A204.1 (cell line): ENCODE measurements around the gene BEND2.
"Not testable (repeated sequence)": the region's sequence is repeated elsewhere in the genome, so short reads cannot be mapped to it uniquely, and the experiment has no call there.

ENCODE experiments used
- FAIRE-seq: peaks from 2 replicates; lab custom pipeline; 2012; peaks lifted over from hg19 to GRCh38; lab: Jason Lieb, UNC

BEND2 gene

DNA sequence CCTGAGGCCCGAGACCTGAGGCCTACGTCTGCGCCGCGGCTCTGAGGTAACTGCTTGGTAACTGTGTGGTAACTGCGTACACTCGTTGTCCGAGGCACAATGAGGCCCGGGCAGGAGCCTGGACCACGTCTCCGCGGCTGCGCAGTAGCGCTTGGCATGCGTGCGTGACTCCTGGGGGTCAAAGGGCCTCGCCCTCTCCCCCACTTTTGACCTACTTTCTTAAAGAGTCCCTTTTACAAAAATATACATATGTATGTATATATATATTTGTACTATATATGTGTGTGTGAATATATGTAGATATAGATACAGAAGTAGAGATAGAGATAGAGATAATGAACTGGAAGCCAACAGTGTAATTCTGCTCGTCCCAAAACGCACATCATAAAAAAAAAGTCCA, at the start of gene BEND2:
Gene BEND2, minus strand, starts transcription at position 101 of the 400 bp plus-strand sequence. CDS start 136 bp downstream, outside the sequence.
- FAIRE-seq = no peak

DNA sequence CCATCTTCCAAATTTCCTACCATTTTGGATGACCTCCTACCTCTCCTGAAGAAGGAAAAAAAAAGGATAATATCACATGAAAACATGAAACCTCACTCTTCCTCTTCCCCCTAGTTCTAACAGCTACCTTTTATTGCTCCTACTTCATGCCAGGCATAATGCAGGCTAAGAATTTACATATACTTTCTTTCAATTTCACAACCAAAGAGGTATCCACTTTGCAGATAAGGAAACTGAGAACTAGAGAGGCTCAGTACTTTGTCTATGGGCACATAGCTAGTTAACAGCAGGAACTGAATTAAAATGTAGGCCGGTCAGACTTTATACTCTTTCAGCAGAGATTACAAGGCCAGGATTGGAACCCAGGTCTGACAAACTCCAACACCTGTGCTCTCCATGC, 34.4 kb upstream of the BEND2 start:
- FAIRE-seq = no peak

GRCh38 chrX:18252644-18253359, 32.1 kb upstream of the BEND2 start:
- FAIRE-seq = no peak

DNA sequence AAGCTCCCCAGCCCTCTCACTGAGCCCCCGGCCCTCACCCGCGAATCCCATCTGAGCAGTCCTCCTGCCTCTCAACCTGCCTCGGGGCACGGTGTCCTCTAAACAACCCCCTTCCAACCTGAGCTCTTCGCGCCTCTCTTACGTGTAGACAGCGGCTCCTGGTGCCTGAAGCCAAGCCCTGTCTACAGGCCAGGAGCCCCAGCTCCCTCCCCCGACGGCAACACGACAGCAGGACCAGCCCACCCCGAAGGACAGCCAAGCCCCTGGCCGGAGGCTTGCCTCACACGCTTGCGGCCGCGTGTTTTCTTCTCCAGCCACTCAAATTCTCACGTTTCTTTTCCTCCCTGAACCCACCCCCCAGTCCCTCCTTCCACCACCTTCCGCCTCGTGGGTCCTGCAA, 9.0 kb upstream of the BEND2 start:
- not testable (repeated sequence) for FAIRE-seq

DNA sequence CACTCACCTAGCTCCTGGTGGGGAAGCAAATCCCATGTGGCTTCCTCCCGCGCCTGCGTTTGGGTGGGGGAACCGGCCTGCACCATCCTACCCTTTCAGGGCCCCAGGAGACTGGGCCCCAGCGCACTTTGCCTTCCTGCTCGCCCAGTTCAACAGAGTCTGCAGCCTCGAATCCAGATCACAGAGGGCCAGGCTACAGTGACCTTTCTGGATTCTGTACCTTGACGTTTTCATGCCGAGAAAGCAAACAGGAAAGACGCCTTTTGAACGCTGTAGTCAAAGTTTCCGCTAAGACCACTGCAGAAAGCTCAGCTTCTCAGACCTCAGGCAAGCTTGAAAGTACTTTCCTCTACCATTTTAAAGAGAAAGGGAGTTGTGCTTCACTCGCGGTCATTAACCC, 7.4 kb upstream of the BEND2 start:
- FAIRE-seq = no peak

- FAIRE-seq = no peak
Observed at GRCh38 chrX:18227458-18227857, 6.8 kb upstream of the BEND2 start.

DNA sequence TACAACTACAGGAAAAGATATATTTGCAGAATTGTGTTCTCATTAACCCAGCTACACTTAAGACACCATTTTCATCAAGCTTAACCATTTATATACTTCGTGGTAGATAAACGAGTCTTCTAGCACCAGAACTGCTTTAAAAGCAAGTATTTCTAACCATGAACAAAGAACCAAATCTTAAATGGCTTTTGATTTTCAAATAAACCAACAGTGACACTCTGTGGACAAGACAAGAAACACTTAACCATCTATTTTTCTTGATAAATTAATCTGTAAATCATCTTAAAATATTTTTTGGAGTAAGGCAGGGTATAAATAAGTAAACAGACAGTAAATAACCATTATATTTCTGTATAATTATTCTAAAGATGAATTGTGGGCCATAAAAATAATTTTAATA, 10.2 kb downstream of the BEND2 start:
- FAIRE-seq = peak; percentile 95

DNA sequence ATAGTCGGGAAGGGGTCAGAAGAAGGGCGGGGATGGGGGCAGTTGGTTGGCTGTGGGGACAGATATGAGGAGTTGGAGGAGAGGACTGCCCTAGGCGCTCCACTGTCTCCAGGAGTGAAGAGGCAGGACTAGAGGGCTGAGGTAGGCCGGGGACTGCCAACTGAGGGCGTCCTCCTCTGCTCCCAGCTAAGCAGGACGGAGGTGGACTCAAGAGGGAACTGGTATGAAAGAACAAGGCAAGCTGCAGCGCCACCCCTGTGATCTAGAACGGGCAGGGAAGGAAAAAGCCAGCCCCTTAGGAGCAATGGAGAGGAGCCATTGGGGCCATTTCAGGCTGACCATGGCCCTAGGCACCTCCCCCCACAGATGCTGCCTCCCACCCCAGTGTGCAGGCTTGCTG, 14.0 kb downstream of the BEND2 start:
- no peak for FAIRE-seq

GRCh38 chrX:18203631-18204030, 17.1 kb downstream of the BEND2 start:
- no peak for FAIRE-seq

DNA sequence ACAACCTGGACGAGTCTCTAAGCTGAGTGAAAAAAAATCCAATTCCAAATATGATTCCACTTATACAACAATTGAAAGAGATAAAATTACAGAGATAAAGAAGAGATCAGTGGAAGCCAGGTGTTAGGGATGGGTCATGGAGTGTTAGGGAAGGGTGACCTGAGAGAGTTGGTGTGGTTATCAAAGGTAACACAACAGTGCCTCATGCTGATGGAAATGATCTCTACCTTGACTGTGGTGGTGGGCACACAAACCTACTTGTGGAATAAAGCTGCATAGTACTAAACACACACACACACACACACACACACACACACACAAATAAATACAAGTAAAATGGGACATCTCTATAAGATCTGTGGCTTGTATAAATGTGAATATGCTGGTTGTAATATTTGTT, 26.0 kb downstream of the BEND2 start:
- FAIRE-seq = no peak

GRCh38 chrX:18179446-18179845, 41.2 kb downstream of the BEND2 start:
- no peak for FAIRE-seq

DNA sequence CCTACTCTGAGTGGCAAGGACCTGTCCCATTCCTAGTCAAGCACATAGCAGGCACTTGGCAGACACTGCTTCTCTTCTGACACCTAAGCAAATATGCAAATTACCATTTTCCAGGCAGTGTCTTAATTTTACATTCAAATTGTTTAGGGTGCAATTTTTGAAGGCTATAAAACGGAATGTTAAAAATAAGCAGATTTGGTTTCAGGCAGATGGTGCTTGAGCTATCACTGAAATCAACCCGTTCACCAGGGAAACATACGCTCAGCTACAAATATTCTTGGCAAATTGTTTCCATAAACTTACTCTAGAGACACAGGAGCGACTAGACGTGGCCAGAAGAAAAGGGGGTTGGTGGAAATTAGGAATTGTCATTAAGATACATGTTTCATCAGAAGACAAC, 45.7 kb downstream of the BEND2 start:
- no peak for FAIRE-seq

GRCh38 chrX:18174209-18174608, 46.5 kb downstream of the BEND2 start:
- FAIRE-seq = no peak

DNA sequence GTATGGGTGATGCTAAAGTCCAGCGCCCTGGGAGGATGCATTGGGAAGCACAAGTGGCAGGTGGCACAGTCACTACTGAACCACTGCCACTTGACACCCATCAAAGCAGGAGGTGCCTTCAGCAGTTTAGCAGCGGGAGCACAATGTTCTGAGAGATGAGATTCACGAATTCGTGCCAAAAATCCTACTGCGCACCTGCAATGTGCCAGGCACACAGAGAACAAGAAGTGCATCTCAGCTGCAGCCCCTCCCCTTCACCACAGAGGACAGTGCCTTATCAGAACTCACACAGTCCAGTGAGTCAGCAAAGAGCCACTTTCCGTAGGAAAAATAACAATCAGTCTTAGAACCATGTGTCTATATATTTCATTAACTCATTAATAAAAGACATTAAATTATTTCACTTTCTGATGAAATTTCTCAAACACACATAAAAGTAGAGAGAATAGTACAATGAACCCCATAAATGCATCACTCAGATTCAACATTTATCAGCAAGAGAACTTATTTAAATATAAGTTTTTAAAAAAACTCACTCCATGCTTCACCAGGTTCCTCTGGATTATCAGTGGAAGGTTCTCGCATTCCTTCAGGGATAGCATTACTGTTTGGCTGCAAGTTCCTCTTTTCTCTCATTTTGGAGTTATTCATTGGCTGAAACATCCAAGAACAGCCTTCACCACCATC, 47.0 kb downstream of the BEND2 start:
- no peak for FAIRE-seq

- no peak for FAIRE-seq
Observed at GRCh38 chrX:18172970-18173369, 47.7 kb downstream of the BEND2 start.

GRCh38 chrX:18170910-18171309, 49.8 kb downstream of the BEND2 start:
- no peak for FAIRE-seq

- FAIRE-seq = no peak
Observed at GRCh38 chrX:18166068-18166467, 54.6 kb downstream of the BEND2 start.

DNA sequence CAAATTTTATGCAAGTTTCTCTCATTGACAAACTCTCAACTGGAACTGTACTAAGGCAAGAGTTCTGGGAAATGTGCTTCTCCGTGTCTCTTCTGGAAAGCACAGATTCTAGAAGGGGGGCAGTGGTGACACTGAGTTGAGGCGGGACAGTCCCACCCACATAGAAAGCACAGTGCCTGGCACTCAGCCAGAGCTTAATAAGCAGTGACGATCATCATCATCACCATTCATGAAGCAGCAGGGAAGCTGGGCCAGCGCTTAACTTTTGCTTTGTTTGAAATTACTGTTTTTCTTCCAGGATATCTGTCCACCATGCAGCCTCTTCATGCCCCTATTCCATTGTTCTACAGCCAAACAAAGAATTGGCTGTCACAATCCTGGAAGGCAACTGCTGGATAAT, 60.3 kb downstream of the BEND2 start:
- no peak for FAIRE-seq

GRCh38 chrX:18158963-18159362, 61.7 kb downstream of the BEND2 start:
- FAIRE-seq = no peak

- FAIRE-seq = no peak
Observed at GRCh38 chrX:18151649-18152048, 69.0 kb downstream of the BEND2 start.

- FAIRE-seq = no peak
Observed at GRCh38 chrX:18151157-18151556, 69.5 kb downstream of the BEND2 start.

- FAIRE-seq = no peak
Observed at GRCh38 chrX:18149454-18149853, 71.2 kb downstream of the BEND2 start.

GRCh38 chrX:18146954-18147353, 73.7 kb downstream of the BEND2 start:
- no peak for FAIRE-seq

- FAIRE-seq = no peak
Observed at GRCh38 chrX:18146009-18146408, 74.7 kb downstream of the BEND2 start.
